Fibroblast of lung (primary cell): ENCODE measurements around the gene LECT2.

ENCODE experiments used
- CTCF ChIP-seq, 2 donors: IDR thresholded peaks in 1 of 2; conservative IDR thresholded peaks in 1 of 2; 1 replicate in 1 of 2; 2 replicates in 1 of 2; pipeline ENCODE4 v1.5.1; 2011 to 2012; ENCODE audit warnings: low read length in 2 of 2, control low read depth in 1 of 2, inconsistent platforms in 1 of 2, low read depth in 1 of 2, mild to moderate bottlenecking in 1 of 2
- EZH2 ChIP-seq: IDR thresholded peaks from 2 replicates; pipeline ENCODE4 v1.5.1; 2012; ENCODE audit warnings: low read length, control low read depth, mild to moderate bottlenecking; ENCODE audit errors: missing control alignments

GRCh38 chr5:135999406-136000139 is 44.8 kb upstream of the LECT2 start:
- TF ChIP-seq CTCF (conservative IDR thresholded peaks at IDR 0.05 in 1 of 2, IDR thresholded peaks at IDR 0.05 in 1 of 2; ENCODE audit: low read depth in 1 of 2, low read length in 2 of 2) = no peak
- no peak for TF ChIP-seq EZH2
